Loucy (cell line): ENCODE data around the gene IGFBP3.

Experiments
- H2AFZ ChIP-seq: fragments of 200-600 bp; sonication (generic); 2 replicates; pipeline ENCODE4 v1.6.0; 2016; ENCODE audit warnings: antibody characterized with exemption, mild to moderate bottlenecking, low read length, moderate library complexity
- H3F3A ChIP-seq: fragments of 200-600 bp; 2 replicates; pipeline ENCODE4 v1.6.0; 2016; ENCODE audit warnings: antibody characterized with exemption, low read depth, mild to moderate bottlenecking
- H3K27me3 ChIP-seq: fragments of 200-600 bp; sonication (generic); 2 replicates; pipeline ENCODE4 v1.6.1; 2014; ENCODE audit warnings: low read length, mild to moderate bottlenecking; ENCODE audit not compliant: insufficient read depth, poor library complexity, severe bottlenecking
- H3K36me3 ChIP-seq: fragments of 200-600 bp; sonication (generic); 2 replicates; pipeline ENCODE4 v1.6.1; 2016; ENCODE audit warnings: low read length; ENCODE audit not compliant: insufficient read depth
- H3K4me1 ChIP-seq: fragments of 200-600 bp; sonication (generic); 2 replicates; pipeline ENCODE4 v1.5.1; 2014; ENCODE audit warnings: low read length, mild to moderate bottlenecking; ENCODE audit not compliant: insufficient read depth, poor library complexity, severe bottlenecking
- H3K4me2 ChIP-seq: fragments of 200-600 bp; sonication (generic); 2 replicates; pipeline ENCODE4 v1.6.0; 2014; ENCODE audit warnings: antibody characterized with exemption, low read length, low read depth, mild to moderate bottlenecking; ENCODE audit not compliant: poor library complexity, severe bottlenecking
- H3K4me3 ChIP-seq: fragments of 200-600 bp; sonication (generic); 2 replicates; pipeline ENCODE4 v1.5.1; 2014; ENCODE audit warnings: low read length, mild to moderate bottlenecking, mixed read lengths; ENCODE audit not compliant: poor library complexity, severe bottlenecking
- H3K79me2 ChIP-seq: fragments of 200-600 bp; sonication (generic); 2 replicates; pipeline ENCODE4 v1.6.1; 2014; ENCODE audit warnings: low read length; ENCODE audit not compliant: insufficient read depth
- H3K9ac ChIP-seq: fragments of 200-600 bp; sonication (generic); 2 replicates; pipeline ENCODE4 v1.6.0; 2014; ENCODE audit warnings: mild to moderate bottlenecking, low read depth, low read length, moderate library complexity; ENCODE audit not compliant: poor library complexity, severe bottlenecking
- H3K9me2 ChIP-seq: fragments of 200-600 bp; sonication (generic); replicated peaks from 2 replicates; pipeline ENCODE4 v1.6.1; 2016; ENCODE audit warnings: low read depth, low read length, mixed read lengths
- H3K9me3 ChIP-seq: fragments of 200-600 bp; sonication (generic); 2 replicates; pipeline ENCODE4 v1.6.1; 2014; ENCODE audit warnings: mild to moderate bottlenecking, antibody characterized with exemption, low read length, low read depth; ENCODE audit not compliant: insufficient read depth
- H4K20me1 ChIP-seq: fragments of 200-600 bp; sonication (generic); 2 replicates; pipeline ENCODE4 v1.6.0; 2014; ENCODE audit warnings: antibody characterized with exemption, low read length, mild to moderate bottlenecking; ENCODE audit not compliant: insufficient read depth, poor library complexity, severe bottlenecking
- EZH2phosphoT487 ChIP-seq: fragments of 200-600 bp; IDR thresholded peaks from 2 replicates; pipeline ENCODE4 v1.6.1; 2018; ENCODE audit warnings: antibody characterized with exemption, mild to moderate bottlenecking, moderate library complexity, borderline replicate concordance
- TF ChIP-seq, protein P1 (sequence below): fragments of 200-600 bp; sonication (generic); conservative IDR thresholded peaks from 2 replicates; pipeline ENCODE4 v1.5.1; 2014; ENCODE audit warnings: mild to moderate bottlenecking, antibody characterized with exemption, low read length

The IGFBP3 gene

DNA sequence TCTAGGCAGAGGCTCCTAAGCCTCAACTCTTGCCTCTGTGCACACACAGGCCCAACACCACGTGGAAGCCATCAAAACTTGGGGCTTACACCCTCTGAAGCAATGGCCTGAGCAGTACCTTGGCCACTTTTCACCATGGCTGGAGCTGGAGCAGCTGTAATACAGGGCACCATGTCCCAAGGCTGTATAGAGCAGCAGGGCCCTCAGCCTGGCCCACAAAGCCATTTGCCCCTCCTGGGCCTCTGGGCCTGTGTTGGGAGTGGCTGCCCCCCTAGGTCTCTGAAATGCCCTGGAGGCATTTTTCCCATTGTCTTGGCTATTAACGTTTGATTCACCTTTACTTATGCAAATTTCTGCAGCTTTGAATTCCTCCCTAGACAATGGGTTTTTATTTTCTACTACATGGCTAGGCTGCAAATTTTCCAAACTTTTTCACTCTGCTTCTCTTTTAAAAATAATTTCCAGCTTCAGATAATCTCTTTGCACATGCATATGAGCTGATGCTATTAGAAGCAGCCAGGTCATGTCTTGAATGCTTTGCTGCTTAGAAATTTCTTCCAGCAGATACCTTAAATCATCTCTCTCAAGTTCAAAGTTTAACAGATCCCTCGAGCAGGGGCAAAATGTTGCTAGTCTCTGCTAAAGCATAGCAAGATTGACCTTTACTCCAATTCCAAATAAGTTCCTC lies 42.5 kb downstream of the IGFBP3 start:
- Histone ChIP-seq H3K79me2 (no peaks in the 10 kb centered on the region), H3K9me3 (no peaks in the 10 kb centered on the region), H2AFZ (no peak overlapping the region), H3K9ac (no peak overlapping the region), H3F3A (no peaks in the 10 kb centered on the region), H3K27me3 (no peaks in the 10 kb centered on the region), H3K4me3 (no peak overlapping the region), H4K20me1 (no peaks in the 10 kb centered on the region), H3K36me3 (no peaks in the 10 kb centered on the region), H3K4me2 (no peak overlapping the region), H3K4me1 (no peaks in the 10 kb centered on the region), H3K9me2 (no peaks in the 10 kb centered on the region)
- TF ChIP-seq, protein P1, sequence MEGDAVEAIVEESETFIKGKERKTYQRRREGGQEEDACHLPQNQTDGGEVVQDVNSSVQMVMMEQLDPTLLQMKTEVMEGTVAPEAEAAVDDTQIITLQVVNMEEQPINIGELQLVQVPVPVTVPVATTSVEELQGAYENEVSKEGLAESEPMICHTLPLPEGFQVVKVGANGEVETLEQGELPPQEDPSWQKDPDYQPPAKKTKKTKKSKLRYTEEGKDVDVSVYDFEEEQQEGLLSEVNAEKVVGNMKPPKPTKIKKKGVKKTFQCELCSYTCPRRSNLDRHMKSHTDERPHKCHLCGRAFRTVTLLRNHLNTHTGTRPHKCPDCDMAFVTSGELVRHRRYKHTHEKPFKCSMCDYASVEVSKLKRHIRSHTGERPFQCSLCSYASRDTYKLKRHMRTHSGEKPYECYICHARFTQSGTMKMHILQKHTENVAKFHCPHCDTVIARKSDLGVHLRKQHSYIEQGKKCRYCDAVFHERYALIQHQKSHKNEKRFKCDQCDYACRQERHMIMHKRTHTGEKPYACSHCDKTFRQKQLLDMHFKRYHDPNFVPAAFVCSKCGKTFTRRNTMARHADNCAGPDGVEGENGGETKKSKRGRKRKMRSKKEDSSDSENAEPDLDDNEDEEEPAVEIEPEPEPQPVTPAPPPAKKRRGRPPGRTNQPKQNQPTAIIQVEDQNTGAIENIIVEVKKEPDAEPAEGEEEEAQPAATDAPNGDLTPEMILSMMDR, result no peak
- no peak for TF ChIP-seq EZH2phosphoT487

- Histone ChIP-seq H3K4me1 (no peaks in the 10 kb centered on the region), H3K9me3 (no peaks in the 10 kb centered on the region), H3K4me3 (no peak overlapping the region), H3K79me2 (no peaks in the 10 kb centered on the region), H3K9ac (no peak overlapping the region), H3K9me2 (no peaks in the 10 kb centered on the region), H3K36me3 (no peaks in the 10 kb centered on the region), H3F3A (no peaks in the 10 kb centered on the region), H2AFZ (no peak overlapping the region), H3K4me2 (no peak overlapping the region), H3K27me3 (no peaks in the 10 kb centered on the region), H4K20me1 (no peaks in the 10 kb centered on the region)
- TF ChIP-seq EZH2phosphoT487, result no peak
- TF ChIP-seq, protein P1, result no peak
Measured at GRCh38 chr7:45876519-45876918, 44.6 kb downstream of the IGFBP3 start.

- H3K9me3 ChIP-seq, result no peaks in the 10 kb centered on the region
- no peaks in the 10 kb centered on the region for H4K20me1 ChIP-seq
- TF ChIP-seq, protein P1, result no peak
- TF ChIP-seq EZH2phosphoT487, result no peak
- no peaks in the 10 kb centered on the region for H3F3A ChIP-seq
- no peaks in the 10 kb centered on the region for H3K4me1 ChIP-seq
- H3K36me3 ChIP-seq, result no peaks in the 10 kb centered on the region
- no peak overlapping the region for H3K4me2 ChIP-seq
- no peaks in the 10 kb centered on the region for H3K79me2 ChIP-seq
- H2AFZ ChIP-seq, result no peak overlapping the region
- H3K9ac ChIP-seq, result no peak overlapping the region
- H3K9me2 ChIP-seq, result no peaks in the 10 kb centered on the region
- H3K27me3 ChIP-seq, result no peaks in the 10 kb centered on the region
- H3K4me3 ChIP-seq, result no peak overlapping the region
Measured at GRCh38 chr7:45874408-45875131, 46.5 kb downstream of the IGFBP3 start.
